GM18526 (cell line): Measurements from ENCODE around the gene KCND3.

Experiments
- POLR2A ChIP-seq: IDR thresholded peaks from 3 replicates; pipeline ENCODE4 v1.6.1; 2011; ENCODE audit not compliant: insufficient read length; ENCODE audit errors: extremely low read depth

Gene KCND3

DNA sequence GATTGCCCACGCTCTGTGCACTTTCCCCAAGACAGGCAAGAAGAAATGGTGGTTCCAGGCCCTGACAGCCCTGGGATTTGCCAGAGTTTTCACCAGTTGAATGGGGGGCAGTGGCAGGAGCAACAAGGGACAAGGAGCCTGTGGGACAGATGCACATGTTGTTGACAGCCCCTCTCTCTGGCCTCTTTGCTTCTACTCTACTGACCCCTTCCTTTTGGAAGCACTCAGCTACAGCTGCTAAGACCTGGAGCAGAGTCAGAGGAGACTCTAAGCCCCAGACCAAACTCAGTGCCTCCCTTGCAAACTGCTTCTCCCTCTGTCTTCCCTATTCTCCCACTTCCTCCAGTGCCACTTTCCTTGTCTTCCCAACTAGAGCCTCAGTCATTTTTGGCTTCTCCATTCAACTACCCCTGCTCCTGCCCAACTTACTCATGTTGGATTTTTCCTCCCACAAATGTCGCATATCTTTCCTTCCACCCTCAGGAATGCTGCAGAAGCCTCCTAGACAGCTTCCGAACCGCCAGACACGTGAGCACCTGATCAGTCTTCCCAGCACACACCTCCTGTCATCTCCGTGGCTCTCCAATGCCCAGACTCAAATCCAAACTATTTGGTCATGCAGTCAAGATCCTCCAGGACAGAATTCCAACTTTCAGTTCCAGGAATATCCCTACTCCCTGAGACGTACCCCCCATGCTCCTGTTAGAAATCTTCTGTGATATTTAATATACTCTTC lies 259.4 kb downstream of the KCND3 start:
- TF ChIP-seq POLR2A: no peak

DNA sequence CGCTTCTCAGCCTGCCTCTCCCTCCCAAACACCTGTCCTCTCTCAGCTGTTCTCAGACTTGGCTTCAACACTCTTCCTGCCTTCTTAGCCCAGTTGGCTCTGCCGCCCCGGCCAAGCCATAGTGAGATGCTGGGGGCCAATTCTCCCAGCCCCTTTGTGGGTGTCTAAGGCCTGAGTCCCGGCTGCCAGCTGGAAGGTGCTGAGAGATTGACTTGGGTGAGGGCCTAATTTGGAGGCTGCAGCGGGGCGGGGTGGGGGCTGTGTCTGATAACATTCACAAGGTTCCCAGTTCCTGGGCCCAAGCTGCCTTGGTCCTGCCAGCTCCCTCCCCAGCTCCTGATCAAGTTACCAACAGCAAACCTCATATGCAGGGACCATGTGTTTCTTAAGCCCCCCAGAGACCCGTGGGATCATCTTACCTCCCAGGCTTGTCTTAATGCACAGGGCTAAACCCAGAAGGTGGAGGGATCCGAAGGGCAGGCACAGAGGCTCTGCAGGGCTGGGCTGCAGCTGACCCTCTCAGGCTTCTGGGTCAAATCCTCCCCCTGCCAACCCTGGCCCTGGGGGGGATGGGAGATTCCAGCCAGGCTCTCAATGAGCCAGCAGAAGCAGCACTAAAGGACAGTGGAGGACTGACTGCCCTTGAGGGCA lies 260.1 kb downstream of the KCND3 start:
- TF ChIP-seq POLR2A: no peak

DNA sequence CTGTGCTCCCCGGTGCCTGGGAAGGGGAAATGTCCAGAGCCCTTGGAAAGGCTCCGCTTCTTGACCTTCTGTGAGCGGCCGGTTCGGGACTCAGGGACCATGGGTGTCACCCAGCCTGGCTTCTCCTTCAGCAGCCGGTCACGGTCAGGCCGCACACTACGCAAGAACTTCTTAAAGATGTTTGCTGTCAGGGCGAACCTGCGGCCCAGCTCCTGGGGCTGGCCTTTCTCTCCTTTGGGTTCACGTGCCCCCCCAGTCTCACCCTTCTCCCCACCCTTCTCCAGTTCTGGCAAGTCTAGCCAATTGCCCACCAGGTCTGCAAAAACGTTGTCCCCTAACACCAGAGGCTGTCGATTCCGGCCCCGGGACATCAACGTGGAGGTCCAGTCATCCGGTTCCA lies 262.4 kb downstream of the KCND3 start:
- TF ChIP-seq POLR2A: no peak

DNA sequence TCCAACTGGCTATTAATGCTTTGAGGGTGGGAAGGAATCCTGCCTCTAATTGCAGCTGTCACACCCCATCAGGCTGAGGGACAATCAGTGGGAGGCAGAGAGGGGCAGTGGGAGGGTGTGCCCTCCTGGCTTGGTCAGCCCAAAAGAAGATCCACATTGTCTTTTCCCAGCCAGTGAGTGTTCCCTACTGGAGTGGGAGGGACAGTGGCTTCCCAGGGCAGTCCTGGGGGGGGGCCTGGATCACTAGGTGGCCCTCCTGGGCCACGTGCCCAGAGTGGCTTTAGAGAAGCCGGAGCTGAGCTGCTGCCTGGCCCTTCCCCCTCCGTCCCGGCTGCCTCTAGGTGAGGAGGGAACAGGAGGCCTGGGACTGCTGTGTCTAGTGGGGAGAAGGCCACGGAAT lies 264.3 kb downstream of the KCND3 start:
- TF ChIP-seq POLR2A: no peak

DNA sequence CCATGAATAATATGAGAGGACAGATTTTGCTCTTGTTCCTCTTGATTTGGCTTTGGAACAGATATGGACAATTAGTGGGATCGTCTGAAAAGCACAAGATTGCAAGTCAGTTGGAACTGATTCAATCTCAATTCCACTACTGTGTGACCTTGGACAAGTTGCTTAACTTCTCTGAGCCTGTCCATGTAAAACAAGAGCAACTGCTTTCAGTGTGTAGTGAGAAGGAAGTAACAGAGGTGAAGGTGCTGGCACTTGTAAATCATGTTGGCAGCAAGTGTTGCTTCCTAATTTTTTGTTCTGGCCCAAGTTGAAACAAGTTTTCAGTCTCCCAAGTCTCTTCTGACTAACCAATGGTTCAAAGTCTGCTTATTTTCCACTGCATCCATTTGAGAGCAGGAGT lies 265.6 kb downstream of the KCND3 start:
- TF ChIP-seq POLR2A: no peak

DNA sequence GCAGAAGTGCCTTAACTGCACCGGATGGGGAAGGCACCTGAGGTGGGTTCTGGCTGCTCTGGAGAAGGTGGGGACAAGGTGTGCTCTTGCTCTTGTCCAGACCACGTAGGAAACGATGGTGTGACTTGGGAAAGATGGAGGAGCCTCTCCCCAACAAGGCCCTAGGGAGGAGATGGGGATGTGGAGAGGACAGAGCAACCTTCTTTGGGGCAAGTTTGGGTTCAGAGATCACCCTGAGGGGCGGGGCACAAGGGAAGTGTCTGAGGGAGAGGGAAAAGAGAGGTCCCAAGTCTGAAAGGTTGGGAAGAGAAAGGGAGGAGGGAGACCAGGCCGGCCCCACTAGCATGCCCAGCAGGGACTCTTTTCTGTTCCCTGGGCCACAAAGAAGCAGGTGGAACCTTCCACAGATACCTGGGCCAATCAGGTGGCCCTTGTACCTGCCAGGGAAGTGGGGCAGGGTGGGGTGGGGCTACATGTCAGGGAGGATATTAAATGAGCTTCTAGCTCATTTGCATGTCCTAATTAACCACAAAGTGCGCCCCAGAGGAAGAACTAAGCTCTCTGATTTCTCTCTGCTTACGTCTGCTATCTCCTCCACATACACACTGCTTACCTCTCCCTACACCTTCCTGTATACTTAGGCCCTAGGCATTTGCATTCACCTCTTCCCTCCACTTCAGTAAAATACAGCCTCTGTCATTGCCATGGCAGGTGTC lies 266.2 kb downstream of the KCND3 start:
- no peak for TF ChIP-seq POLR2A

DNA sequence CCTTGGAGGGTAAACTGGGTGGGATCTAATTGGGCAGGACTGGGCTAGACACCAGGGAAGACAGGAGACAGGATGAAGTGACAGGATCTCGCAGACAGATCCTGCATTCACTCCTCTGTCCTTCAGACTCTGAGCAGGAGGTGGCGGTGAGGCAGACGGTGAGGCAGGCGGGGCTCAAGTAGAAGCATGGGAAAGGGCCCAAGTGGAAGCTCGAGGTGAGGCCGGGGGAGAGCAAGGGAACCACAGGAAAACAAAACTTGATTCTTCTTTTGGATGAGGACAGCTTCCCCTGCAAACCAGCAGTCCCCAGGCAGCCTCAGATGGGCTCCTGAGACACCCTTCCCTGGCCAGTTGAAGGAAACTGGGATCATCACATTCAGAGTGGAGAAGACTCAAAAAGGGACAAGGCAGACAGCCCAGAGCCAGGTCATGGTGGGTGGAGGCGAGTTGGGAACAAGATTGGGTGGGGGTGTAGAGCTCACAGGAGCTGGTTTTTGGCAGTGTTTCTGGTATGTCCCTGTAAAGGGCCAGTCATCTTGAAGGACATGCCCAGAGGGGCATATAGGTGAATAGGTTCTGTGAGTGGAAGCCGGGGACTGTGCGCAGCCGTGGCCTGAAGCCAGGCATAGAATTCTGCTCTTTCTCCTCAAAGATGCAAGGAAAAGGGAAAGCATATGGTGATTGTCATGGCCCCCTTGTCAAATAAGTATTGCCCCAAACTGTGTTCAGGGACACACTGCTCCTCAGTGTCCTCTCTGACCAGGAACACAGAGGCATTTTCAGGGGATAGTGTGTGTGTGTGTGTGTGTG lies 268.3 kb downstream of the KCND3 start:
- TF ChIP-seq POLR2A: no peak
